ENCODE measurements around the gene FAM111B. TPM values are rescaled to one million over a fixed set of nuclear protein-coding genes. Genes with fewer than 3 reads are reported as not detected.

Gene FAM111B
- polyA plus RNA-seq, 1 of the 3 experiments (the other 2 are of a cell fraction), result 0.94 TPM

- H3K9me2 ChIP-seq, result no peaks in the 10 kb centered on the region
- ChIA-PET POLR2A (no interaction called here), CTCF (interaction anchor here (1.0 to 2.0 kb wide), 3 partner anchors 17 to 101 kb away, joined by 3 to 9 read pairs (median 3); partner anchors contain the start of gene DTX4)
- H3K27me3 ChIP-seq (ENCODE audit: insufficient read depth), result no peaks in the 10 kb centered on the region
- no peak overlapping the region for H3K4me2 ChIP-seq
- H3F3A ChIP-seq (replicated peaks; ENCODE audit: insufficient read depth), result no peaks in the 10 kb centered on the region
- H3K27ac ChIP-seq (ENCODE audit: low read depth in 2 of 2, low read length in 1 of 2), result no peak overlapping the region
- H3K79me2 ChIP-seq (ENCODE audit: insufficient read depth), result no peaks in the 10 kb centered on the region
- no peak overlapping the region for H2AFZ ChIP-seq (ENCODE audit: low read depth)
- no peak for DNase-seq
- H3K36me3 ChIP-seq (replicated peaks in 1 of 2; ENCODE audit: control insufficient read depth in 1 of 2, insufficient read depth in 2 of 2, low read length in 1 of 2), result no peaks in the 10 kb centered on the region
- no peaks in the 10 kb centered on the region for H3K9me3 ChIP-seq
- H3K9ac ChIP-seq, result no peak overlapping the region
- 47% methylated on average over 5 of the region's 5 CpGs for WGBS (ENCODE audit: low lambda C conversion rate)
- H3K4me1 ChIP-seq (ENCODE audit: control insufficient read depth in 1 of 2, insufficient read depth in 2 of 2, low read depth in 1 of 2, low read length in 1 of 2), result no peaks in the 10 kb centered on the region
- TF ChIP-seq TEAD4 (IDR thresholded peaks at IDR 0.05; ENCODE audit: borderline replicate concordance, insufficient read depth) (no peak), MEF2A (IDR thresholded peaks at IDR 0.05; ENCODE audit: borderline replicate concordance, low read depth) (no peak), TCF12 (IDR thresholded peaks at IDR 0.05) (no peak), POLR2AphosphoS5 (IDR thresholded peaks at IDR 0.05; ENCODE audit: low read depth, low read length) (no peak), NRF1 (IDR thresholded peaks at IDR 0.05; ENCODE audit: low read depth, low read length) (no peak), SIN3A (IDR thresholded peaks at IDR 0.05; ENCODE audit: borderline replicate concordance, low read depth, low read length) (no peak), SMC3 (IDR thresholded peaks at IDR 0.05; ENCODE audit: low read depth, low read length) (no peak), RCOR1 (IDR thresholded peaks at IDR 0.05; ENCODE audit: low read length) (no peak), MXI1 (IDR thresholded peaks at IDR 0.05; ENCODE audit: low read depth, low read length) (no peak), EZH2phosphoT487 (IDR thresholded peaks at IDR 0.05; ENCODE audit: borderline replicate concordance, low read depth) (no peak), EP300 (IDR thresholded peaks at IDR 0.05; ENCODE audit: borderline replicate concordance in 1 of 2, low read depth in 1 of 2, low read length in 1 of 2) (no peak), ELF1 (IDR thresholded peaks at IDR 0.05) (no peak)
- TF ChIP-seq, protein P1, sequence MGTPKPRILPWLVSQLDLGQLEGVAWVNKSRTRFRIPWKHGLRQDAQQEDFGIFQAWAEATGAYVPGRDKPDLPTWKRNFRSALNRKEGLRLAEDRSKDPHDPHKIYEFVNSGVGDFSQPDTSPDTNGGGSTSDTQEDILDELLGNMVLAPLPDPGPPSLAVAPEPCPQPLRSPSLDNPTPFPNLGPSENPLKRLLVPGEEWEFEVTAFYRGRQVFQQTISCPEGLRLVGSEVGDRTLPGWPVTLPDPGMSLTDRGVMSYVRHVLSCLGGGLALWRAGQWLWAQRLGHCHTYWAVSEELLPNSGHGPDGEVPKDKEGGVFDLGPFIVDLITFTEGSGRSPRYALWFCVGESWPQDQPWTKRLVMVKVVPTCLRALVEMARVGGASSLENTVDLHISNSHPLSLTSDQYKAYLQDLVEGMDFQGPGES (IDR thresholded peaks at IDR 0.05; ENCODE audit: low read depth, low read length), result no peak
- no peaks in the 10 kb centered on the region for H4K20me1 ChIP-seq (ENCODE audit: insufficient read depth)
- no peak overlapping the region for H3K4me3 ChIP-seq (ENCODE audit: low read depth in 2 of 2, low read length in 1 of 2)
Observed at GRCh38 chr11:59154610-59155009, 47.6 kb downstream of the FAM111B start.

GRCh38 chr11:59157433-59157832 is 50.4 kb downstream of the FAM111B start:
- Histone ChIP-seq H3K79me2 (ENCODE audit: insufficient read depth) (no peaks in the 10 kb centered on the region), H3K36me3 (replicated peaks in 1 of 2; ENCODE audit: control insufficient read depth in 1 of 2, insufficient read depth in 2 of 2, low read length in 1 of 2) (no peaks in the 10 kb centered on the region), H4K20me1 (ENCODE audit: insufficient read depth) (no peaks in the 10 kb centered on the region), H3K4me2 (no peak overlapping the region), H3K9me3 (no peaks in the 10 kb centered on the region), H3K27ac (ENCODE audit: low read depth in 2 of 2, low read length in 1 of 2) (no peak overlapping the region), H3K9ac (no peak overlapping the region), H3K27me3 (ENCODE audit: insufficient read depth) (peaks cover 9% of the 10 kb centered on the region; the same call in 1 of the 2 replicates), H3K4me1 (ENCODE audit: control insufficient read depth in 1 of 2, insufficient read depth in 2 of 2, low read depth in 1 of 2, low read length in 1 of 2) (no peaks in the 10 kb centered on the region), H3K4me3 (ENCODE audit: low read depth in 2 of 2, low read length in 1 of 2) (no peak overlapping the region), H3K9me2 (no peaks in the 10 kb centered on the region), H3F3A (replicated peaks; ENCODE audit: insufficient read depth) (no peaks in the 10 kb centered on the region), H2AFZ (ENCODE audit: low read depth) (no peak overlapping the region)
- ChIA-PET POLR2A (interaction anchor here (1.2 kb wide), 1 partner anchor 15 kb away, joined by 7 read pairs; the partner anchor contains the start of gene FAM111A), CTCF (interaction anchor here (0.9 to 3.4 kb wide), 17 partner anchors 10 to 370 kb away, joined by 3 to 62 read pairs (median 8); partner anchors contain the start of genes DTX4 and FAM111A)
- 67% methylated on average over 3 of the region's 3 CpGs for WGBS (ENCODE audit: low lambda C conversion rate)
- DNase-seq, result no peak
- TF ChIP-seq CTCF (IDR thresholded peaks at IDR 0.05) (no peak), TCF12 (IDR thresholded peaks at IDR 0.05) (no peak), CHD2 (IDR thresholded peaks at IDR 0.05; ENCODE audit: low read length, partially characterized antibody) (no peak), EP300 (IDR thresholded peaks at IDR 0.05; ENCODE audit: borderline replicate concordance in 1 of 2, low read depth in 1 of 2, low read length in 1 of 2) (no peak), ELF1 (IDR thresholded peaks at IDR 0.05) (no peak), FOXJ3 (CRISPR knock-in tag; IDR thresholded peaks at IDR 0.05) (no peak), POLR2AphosphoS5 (IDR thresholded peaks at IDR 0.05; ENCODE audit: low read depth, low read length) (no peak), MAX (IDR thresholded peaks at IDR 0.05; ENCODE audit: low read depth) (no peak), JUND (IDR thresholded peaks at IDR 0.05) (no peak), RCOR1 (IDR thresholded peaks at IDR 0.05; ENCODE audit: low read length) (no peak), SIN3A (IDR thresholded peaks at IDR 0.05; ENCODE audit: borderline replicate concordance, low read depth, low read length) (no peak), NFIC (IDR thresholded peaks at IDR 0.05; ENCODE audit: borderline replicate concordance) (no peak), RXRA (IDR thresholded peaks at IDR 0.05; ENCODE audit: borderline replicate concordance, low read depth) (no peak)
- TF ChIP-seq, protein P2, sequence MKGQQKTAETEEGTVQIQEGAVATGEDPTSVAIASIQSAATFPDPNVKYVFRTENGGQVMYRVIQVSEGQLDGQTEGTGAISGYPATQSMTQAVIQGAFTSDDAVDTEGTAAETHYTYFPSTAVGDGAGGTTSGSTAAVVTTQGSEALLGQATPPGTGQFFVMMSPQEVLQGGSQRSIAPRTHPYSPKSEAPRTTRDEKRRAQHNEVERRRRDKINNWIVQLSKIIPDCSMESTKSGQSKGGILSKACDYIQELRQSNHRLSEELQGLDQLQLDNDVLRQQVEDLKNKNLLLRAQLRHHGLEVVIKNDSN (IDR thresholded peaks at IDR 0.05; ENCODE audit: borderline replicate concordance, low read depth), result no peak
- TF ChIP-seq, protein P3, sequence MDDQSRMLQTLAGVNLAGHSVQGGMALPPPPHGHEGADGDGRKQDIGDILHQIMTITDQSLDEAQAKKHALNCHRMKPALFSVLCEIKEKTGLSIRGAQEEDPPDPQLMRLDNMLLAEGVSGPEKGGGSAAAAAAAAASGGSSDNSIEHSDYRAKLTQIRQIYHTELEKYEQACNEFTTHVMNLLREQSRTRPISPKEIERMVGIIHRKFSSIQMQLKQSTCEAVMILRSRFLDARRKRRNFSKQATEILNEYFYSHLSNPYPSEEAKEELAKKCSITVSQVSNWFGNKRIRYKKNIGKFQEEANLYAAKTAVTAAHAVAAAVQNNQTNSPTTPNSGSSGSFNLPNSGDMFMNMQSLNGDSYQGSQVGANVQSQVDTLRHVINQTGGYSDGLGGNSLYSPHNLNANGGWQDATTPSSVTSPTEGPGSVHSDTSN (IDR thresholded peaks at IDR 0.05), result no peak
